Measurements from ENCODE around the gene ESRRB. TPM values are rescaled to one million over a fixed set of nuclear protein-coding genes. Genes with fewer than 3 reads are reported as not detected.

Gene ESRRB
- total RNA-seq, 1 donor from 2014 or later, result 0.08 TPM

DNA sequence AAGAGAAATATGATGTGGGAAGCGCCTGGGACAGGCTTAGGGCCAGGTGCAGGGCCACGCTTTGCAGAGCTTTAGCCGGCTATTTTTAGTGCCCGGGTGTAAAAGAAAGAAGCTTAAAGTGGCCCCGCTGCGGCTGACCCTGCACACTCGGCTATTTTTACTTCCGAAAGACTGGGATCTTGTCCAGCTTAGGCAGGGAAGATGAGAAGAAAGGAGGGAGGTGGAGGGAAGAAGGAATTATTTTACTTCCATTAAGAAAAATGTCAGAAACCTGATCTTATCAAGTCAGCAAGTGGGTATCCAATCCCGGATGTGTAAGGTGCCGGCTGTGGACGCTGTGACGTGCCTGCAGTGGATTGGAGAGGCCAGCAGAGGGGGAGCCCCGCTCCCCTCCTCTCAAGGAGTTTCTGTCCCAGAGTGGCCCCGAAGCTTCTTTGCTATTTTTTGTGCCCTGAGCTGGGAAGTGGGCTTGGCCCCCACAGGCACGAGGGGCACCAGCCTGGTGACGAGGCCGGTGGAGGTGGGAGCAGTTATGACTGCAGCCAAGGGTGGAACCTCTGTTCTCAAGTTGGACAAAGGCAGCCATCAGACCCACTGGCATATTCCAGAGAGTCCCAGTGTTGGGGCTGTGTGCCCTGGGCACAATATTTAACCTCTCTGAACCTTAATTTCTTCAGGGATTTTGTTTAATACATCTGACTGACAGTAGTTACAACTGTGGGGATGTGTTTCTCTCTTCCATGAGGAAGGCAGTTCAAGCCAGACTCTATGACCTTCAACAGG lies 97.7 kb downstream of the ESRRB start:
- H3K4me1 Mint-ChIP-seq (ENCODE audit: unreplicated experiment), result peaks cover 5% of the 10 kb centered on the region

DNA sequence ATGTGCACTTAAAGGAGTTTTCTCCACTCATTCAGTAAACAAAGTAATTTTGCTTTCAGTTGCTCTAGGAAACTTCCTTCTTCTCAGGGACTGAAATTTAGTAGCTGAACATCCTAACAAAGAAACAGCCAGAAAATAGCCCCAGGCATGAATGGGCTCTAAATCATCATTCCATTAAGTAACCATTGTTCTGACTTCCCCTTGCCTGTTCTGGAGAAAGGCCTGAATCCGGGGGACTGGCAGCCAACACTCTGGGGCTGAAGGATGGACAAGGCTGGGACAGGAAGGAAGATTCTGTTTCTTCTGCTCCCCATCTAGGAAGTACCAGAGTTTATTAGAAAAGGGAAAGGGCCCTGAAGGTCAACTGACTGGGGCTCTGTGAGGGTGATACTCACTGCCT lies 104.5 kb downstream of the ESRRB start:
- H3K4me3 Mint-ChIP-seq (ENCODE audit: unreplicated experiment), result no peak overlapping the region
- DNase-seq (ENCODE audit: low spot score), result no peak
- TF ChIP-seq, protein P1, sequence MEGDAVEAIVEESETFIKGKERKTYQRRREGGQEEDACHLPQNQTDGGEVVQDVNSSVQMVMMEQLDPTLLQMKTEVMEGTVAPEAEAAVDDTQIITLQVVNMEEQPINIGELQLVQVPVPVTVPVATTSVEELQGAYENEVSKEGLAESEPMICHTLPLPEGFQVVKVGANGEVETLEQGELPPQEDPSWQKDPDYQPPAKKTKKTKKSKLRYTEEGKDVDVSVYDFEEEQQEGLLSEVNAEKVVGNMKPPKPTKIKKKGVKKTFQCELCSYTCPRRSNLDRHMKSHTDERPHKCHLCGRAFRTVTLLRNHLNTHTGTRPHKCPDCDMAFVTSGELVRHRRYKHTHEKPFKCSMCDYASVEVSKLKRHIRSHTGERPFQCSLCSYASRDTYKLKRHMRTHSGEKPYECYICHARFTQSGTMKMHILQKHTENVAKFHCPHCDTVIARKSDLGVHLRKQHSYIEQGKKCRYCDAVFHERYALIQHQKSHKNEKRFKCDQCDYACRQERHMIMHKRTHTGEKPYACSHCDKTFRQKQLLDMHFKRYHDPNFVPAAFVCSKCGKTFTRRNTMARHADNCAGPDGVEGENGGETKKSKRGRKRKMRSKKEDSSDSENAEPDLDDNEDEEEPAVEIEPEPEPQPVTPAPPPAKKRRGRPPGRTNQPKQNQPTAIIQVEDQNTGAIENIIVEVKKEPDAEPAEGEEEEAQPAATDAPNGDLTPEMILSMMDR (IDR thresholded peaks at IDR 0.05; ENCODE audit: unreplicated experiment), result no peak
- peaks cover 2% of the 10 kb centered on the region for H3K27me3 Mint-ChIP-seq (ENCODE audit: unreplicated experiment)
- no peak overlapping the region for H3K27ac Mint-ChIP-seq (ENCODE audit: unreplicated experiment)
- no peaks in the 10 kb centered on the region for H3K9me3 Mint-ChIP-seq (ENCODE audit: unreplicated experiment)
- no peaks in the 10 kb centered on the region for H3K36me3 Mint-ChIP-seq (ENCODE audit: low read depth, unreplicated experiment)
- peaks cover 27% of the 10 kb centered on the region for H3K4me1 Mint-ChIP-seq (ENCODE audit: unreplicated experiment)

More for the DNA sequence above, 97.7 kb downstream of the ESRRB start:
- H3K27ac Mint-ChIP-seq (ENCODE audit: unreplicated experiment), result no peak overlapping the region
- DNase-seq (ENCODE audit: low spot score), result no peak
- peaks cover 6% of the 10 kb centered on the region for H3K27me3 Mint-ChIP-seq (ENCODE audit: unreplicated experiment)
- H3K36me3 Mint-ChIP-seq (ENCODE audit: low read depth, unreplicated experiment), result no peaks in the 10 kb centered on the region
- H3K4me3 Mint-ChIP-seq (ENCODE audit: unreplicated experiment), result no peak overlapping the region
- TF ChIP-seq, protein P1 (IDR thresholded peaks at IDR 0.05; ENCODE audit: unreplicated experiment), result no peak
- no peaks in the 10 kb centered on the region for H3K9me3 Mint-ChIP-seq (ENCODE audit: unreplicated experiment)

DNA sequence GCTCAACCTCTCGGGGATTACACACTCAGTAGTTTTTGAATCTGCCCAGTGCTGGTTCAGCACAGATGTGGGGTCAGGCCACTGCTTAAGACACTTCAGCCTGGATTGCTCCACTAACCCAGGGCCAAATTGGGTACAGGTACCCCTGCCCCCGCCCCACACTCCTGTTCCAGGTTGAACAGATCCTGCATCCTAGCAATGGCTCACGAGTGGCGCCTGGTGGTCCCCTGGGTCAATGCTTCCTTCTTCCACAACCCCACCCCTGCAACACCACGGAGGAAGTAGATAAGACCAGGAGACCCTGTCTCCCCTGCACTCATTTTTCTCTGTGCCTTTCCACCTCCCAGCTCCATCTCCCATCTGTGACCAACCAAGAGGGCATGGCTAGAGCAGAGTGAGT lies 108.4 kb downstream of the ESRRB start:
- H3K4me1 Mint-ChIP-seq (ENCODE audit: unreplicated experiment), result peaks cover 18% of the 10 kb centered on the region
- H3K9me3 Mint-ChIP-seq (ENCODE audit: unreplicated experiment), result no peaks in the 10 kb centered on the region
- DNase-seq (ENCODE audit: low spot score), result no peak
- TF ChIP-seq, protein P1 (IDR thresholded peaks at IDR 0.05; ENCODE audit: unreplicated experiment), result no peak
- no peak overlapping the region for H3K27ac Mint-ChIP-seq (ENCODE audit: unreplicated experiment)
- peaks cover 2% of the 10 kb centered on the region for H3K27me3 Mint-ChIP-seq (ENCODE audit: unreplicated experiment)
- no peak overlapping the region for H3K4me3 Mint-ChIP-seq (ENCODE audit: unreplicated experiment)
- H3K36me3 Mint-ChIP-seq (ENCODE audit: low read depth, unreplicated experiment), result no peaks in the 10 kb centered on the region

DNA sequence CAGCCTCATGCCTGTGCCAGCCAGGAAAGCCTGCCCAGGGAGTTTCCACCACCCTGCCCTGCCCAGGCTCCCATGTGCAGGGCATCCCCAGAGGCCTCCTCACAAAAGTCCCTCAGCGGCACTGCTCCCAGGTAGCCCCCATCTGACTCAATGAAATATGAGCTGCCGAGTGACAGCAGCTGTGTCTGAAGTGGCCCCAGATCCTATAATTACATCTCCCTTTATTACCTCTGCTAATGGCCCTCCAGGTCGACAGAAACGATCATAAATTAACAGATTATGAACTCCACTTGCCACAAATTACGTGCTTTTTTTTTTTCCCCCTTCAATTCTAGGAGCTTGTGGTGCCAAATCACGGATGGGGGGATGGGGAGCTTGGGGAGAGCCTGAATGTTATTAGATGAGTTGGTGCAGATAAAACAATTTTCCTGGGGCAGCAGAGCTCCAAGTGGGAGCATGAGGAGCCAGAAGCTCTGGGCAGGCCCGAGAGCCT lies 110.4 kb downstream of the ESRRB start:
- no peaks in the 10 kb centered on the region for H3K36me3 Mint-ChIP-seq (ENCODE audit: low read depth, unreplicated experiment)
- no peak overlapping the region for H3K27ac Mint-ChIP-seq (ENCODE audit: unreplicated experiment)
- no peaks in the 10 kb centered on the region for H3K9me3 Mint-ChIP-seq (ENCODE audit: unreplicated experiment)
- no peaks in the 10 kb centered on the region for H3K27me3 Mint-ChIP-seq (ENCODE audit: unreplicated experiment)
- no peak for DNase-seq (ENCODE audit: low spot score)
- TF ChIP-seq, protein P1 (IDR thresholded peaks at IDR 0.05; ENCODE audit: unreplicated experiment), result no peak
- no peak overlapping the region for H3K4me3 Mint-ChIP-seq (ENCODE audit: unreplicated experiment)
- peaks cover 5% of the 10 kb centered on the region for H3K4me1 Mint-ChIP-seq (ENCODE audit: unreplicated experiment)

DNA sequence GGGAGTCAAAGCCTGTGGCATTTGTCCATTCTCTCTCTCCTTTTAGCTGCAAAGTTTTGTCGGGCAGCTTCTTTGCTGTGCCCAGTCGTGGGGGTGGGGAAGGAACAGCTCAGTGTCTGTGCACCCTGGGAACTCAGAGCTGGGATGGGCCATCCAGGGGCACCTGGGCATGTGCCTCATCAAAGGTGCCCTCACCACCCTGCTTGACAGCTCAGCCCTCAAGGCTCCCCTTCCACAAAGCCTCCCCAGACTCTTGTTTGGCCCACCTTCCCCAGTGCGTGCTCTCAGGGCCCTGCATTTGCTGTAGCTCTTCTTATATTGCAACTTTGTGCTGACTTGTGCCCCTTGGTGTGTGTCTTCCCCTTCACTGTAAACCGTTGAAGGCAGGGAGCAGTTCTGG lies 112.6 kb downstream of the ESRRB start:
- DNase-seq (ENCODE audit: low spot score), result no peak
- Mint-ChIP-seq H3K4me1 (ENCODE audit: unreplicated experiment) (peaks cover 3% of the 10 kb centered on the region), H3K27ac (ENCODE audit: unreplicated experiment) (no peak overlapping the region), H3K4me3 (ENCODE audit: unreplicated experiment) (no peak overlapping the region), H3K27me3 (ENCODE audit: unreplicated experiment) (peaks cover 3% of the 10 kb centered on the region), H3K9me3 (ENCODE audit: unreplicated experiment) (no peaks in the 10 kb centered on the region), H3K36me3 (ENCODE audit: low read depth, unreplicated experiment) (no peaks in the 10 kb centered on the region)
- TF ChIP-seq, protein P1 (IDR thresholded peaks at IDR 0.05; ENCODE audit: unreplicated experiment), result no peak
